GM18870 (cell line): ENCODE data around the gene XKR7.

ENCODE experiments used
- ATAC-seq: cut with Tn5 transposase; IDR thresholded peaks from one replicate; pipeline ENCODE4 v1.9.1; 2021; ENCODE audit warnings: moderate library complexity; ENCODE audit not compliant: unreplicated experiment

XKR7 gene

DNA sequence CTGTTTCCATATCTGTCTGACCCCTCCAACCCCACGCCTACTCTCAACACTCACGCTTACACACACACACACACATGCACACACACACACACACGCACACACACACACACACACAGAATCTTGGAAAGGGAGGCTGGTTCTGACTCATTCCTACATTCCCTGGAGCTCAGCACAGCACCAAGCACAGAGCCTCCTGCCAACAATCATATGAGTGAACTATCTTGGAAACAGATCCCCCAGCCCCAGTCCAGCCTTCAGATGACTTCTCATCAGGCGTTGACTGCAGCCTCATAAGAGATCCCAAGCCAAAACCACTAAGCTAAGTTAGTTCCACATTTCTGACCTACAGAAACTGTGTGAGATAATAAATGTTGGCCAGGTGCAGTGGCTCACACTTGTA, 70.0 kb downstream of the XKR7 start:
- ATAC-seq: no peak

GRCh38 chr20:32040142-32040953, 72.4 kb downstream of the XKR7 start:
- ATAC-seq: no peak

GRCh38 chr20:32045999-32046398, 78.0 kb downstream of the XKR7 start:
- ATAC-seq: no peak

DNA sequence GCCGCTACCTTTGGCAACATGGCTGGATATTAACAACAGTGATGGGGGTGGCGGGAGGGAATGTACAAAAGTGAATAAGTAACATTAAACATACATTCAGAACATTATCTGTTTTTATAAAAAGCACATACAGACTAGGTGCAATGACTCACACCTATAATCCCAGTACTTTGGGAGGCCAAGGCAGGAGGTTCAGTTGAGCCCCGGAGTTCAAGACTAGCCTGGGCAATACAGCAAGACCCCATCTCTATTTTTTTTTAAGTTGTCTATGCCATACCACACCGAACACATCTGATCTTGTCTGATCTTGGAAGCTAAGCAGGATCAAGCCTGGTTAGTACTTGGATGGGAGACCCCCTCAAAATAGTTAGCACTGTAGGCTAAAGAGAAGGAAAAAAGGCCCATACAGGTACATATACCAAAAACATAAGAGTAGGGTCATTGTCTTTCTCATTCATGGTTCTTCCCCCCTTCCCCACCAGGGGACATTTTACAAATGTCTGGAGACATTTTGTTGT, 82.4 kb downstream of the XKR7 start:
- ATAC-seq: no peak

- ATAC-seq: no peak
Measured at GRCh38 chr20:32050851-32051556, 83.1 kb downstream of the XKR7 start.

DNA sequence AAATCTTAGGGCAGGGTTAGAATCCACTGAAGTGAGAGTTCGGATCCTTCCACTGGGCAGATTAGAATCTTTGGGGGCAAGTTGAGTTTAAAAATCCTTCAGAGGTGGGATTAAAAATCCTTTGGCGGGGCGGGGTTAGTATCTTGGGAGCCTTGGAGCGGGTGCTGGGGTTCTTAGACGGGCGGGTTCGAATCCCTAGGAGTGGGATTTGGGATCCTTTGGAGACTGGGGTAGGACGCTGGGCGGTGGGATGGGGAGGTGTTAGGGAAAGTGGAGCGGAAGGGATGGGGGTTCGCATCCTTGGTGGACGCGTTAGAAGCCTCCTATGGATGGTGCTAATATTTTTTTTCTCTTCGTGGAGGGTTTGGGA, 83.8 kb downstream of the XKR7 start:
- ATAC-seq: no peak

GRCh38 chr20:32052090-32052777, 84.3 kb downstream of the XKR7 start, which contains the start of gene HCK:
TSS of gene HCK (plus strand) at chr20:32052242.
- ATAC-seq: no peak

- ATAC-seq: no peak
Measured at GRCh38 chr20:32052778-32053362, 84.9 kb downstream of the XKR7 start.
